Measurements from ENCODE around the gene HHEX.

The HHEX gene

GRCh38 chr10:92688573-92688926 is 1.2 kb upstream of the HHEX start:
- TF ChIP-seq CTCF (IDR thresholded peaks at IDR 0.05; ENCODE audit: borderline replicate concordance, insufficient read depth, low read depth, low read length): no peak
- peak overlapping the region; percentile 46 for H3K4me3 ChIP-seq (ENCODE audit: low read depth, low read length)

DNA sequence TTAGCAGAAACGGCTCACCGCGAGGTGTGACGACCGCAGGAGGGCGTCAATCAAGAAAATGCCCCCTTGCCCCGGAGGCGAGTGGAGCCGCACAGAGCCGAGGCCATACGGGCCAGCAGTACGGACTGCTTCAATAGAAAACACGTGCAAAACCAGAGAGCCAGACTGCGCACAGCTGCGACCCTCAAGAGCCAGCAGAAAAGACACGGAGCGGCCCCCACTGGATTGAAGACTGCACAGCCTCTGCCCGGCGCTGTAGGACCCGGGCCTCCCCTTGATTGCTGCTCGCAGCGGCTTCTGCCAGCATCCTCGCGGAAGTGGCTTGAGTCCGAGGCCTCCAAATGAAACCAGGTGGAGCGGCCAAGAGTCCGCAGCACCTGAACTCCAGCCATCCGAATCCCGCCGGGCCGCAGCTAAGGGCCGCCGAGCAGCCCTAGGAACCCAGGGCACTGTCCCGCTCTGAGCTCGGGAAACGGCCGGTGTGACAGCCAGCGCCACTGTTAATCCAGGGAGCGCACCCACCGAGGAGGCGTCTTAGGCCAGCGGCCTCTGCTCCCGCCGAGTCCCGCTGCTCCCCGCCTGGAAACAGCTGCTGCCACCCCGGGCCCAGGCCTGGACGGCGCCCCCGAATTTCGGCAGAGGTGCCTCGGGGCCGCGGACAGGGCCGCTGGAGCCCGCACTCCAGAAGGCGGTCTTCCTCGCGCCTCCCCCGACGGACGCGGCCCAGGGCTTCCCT is 660 bp upstream of the HHEX start:
- 0 out of 2 replicates have a peak, but pooled peaks have one; percentile 9 for TF ChIP-seq CTCF (IDR thresholded peaks at IDR 0.05; ENCODE audit: borderline replicate concordance, insufficient read depth, low read depth, low read length)
- peak overlapping the region; percentile 46 for H3K4me3 ChIP-seq (ENCODE audit: low read depth, low read length)

- no peak for TF ChIP-seq CTCF (IDR thresholded peaks at IDR 0.05; ENCODE audit: borderline replicate concordance, insufficient read depth, low read depth, low read length)
- H3K4me3 ChIP-seq (ENCODE audit: low read depth, low read length): peak overlapping the region; percentile 55
Measured at GRCh38 chr10:92690211-92690914, 608 bp downstream of the HHEX start.

DNA sequence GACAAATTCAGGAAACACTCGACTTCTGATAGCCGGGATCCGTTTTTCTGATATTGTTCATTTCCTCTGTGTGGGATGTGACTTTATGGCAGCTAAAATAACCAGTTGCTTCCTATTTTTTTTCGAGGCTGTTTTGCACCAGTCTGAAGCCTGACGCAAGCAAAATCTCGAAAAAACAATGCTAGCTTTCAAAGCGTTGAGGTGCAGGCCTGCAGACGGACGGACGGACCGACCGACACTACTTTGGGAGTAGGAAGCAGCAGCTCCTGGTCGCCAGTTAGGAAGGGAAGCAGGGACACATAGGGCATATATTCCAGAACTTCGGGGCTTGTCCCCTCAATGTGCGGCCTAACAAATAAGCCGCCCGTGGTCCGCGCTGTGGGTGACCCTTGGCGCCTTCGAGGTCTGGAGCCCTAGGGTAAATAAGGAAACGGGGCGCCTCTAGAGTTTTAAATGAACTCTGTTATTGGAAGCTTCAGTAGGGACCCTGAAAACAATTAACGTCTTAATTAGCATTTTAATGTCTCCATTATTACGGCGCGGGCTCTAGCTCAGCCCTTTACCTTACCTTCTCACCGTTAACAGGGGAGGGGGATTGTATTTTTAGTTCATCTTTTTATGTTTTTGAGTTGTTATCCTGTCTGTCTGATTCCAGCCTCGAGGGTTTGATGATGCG is 1.3 kb downstream of the HHEX start:
- H3K4me3 ChIP-seq (ENCODE audit: low read depth, low read length): peak overlapping the region; percentile 55
- TF ChIP-seq CTCF (IDR thresholded peaks at IDR 0.05; ENCODE audit: borderline replicate concordance, insufficient read depth, low read depth, low read length): no peak

DNA sequence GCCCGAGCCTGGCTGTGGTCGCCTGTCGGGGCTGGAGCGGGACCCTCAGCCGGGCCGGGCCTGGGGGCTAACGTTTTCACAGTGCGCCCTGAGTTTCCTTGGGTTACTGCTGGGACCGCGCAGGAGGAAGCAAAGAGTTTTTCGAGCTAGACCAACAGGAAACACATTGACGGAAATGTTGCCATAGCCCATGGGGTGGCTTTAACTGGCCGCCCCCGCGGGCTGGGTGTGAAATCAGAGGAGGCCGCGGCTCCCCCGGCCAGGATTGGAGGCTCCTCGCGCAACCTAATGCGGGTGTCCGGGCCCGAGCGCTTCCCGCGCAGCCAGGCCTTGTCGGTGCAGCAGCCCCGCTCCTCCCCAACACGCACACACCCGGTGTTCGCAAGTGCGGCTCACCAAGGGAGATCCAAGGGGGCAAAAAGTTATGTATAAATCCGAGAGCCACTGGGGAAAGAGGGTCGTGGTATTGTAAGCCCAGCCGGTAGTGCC is 1.9 kb downstream of the HHEX start:
- no peak for TF ChIP-seq CTCF (IDR thresholded peaks at IDR 0.05; ENCODE audit: borderline replicate concordance, insufficient read depth, low read depth, low read length)

GRCh38 chr10:92692080-92692671 is 2.4 kb downstream of the HHEX start:
- TF ChIP-seq CTCF (IDR thresholded peaks at IDR 0.05; ENCODE audit: borderline replicate concordance, insufficient read depth, low read depth, low read length): no peak
- H3K4me3 ChIP-seq (ENCODE audit: low read depth, low read length): no peak overlapping the region

More for the DNA sequence above, 1.9 kb downstream of the HHEX start:
- H3K4me3 ChIP-seq (ENCODE audit: low read depth, low read length): peak overlapping the region; percentile 24
